ENCODE data around the gene PLIN5.
"Not testable (repeated sequence)": the region's sequence is repeated elsewhere in the genome, so short reads cannot be mapped to it uniquely, and the experiment has no call there.

The PLIN5 gene

GRCh38 chr19:4567584-4568071, 32.6 kb upstream of the PLIN5 start:
- DNase-seq, result no peak

DNA sequence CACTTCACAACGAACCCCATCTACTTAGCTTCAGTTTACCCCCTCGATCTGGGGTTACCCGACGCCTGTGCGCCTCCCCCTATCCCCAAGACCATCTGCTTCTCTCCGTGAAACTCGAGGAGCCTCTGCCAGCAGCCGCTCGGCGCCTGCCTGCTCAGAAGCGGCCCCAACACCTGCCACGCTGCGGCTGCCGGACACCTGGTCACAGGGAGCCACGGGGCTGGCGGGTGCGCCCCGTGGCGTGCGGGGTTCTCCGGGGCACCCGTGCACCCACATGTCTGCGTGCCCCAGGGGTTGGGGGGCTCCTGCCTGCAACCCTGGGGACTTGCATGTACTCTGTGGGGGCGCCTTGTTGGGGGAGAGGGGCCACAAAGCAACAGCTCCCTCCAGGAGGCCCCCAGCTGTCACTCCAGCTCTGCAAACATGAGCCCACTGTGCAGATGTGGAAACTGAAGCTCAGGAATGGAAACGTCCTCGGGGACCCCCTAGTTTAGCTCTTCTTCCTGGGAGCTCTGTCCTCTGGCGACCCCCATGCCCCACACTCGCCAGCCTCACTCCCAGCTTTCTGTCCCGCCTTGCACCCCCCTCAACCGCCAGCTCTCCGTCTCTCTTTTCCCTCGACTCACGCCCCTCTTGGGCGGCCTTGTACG, 31.5 kb upstream of the PLIN5 start:
- DNase-seq, result no peak

GRCh38 chr19:4563562-4563961, 28.5 kb upstream of the PLIN5 start:
- not testable (repeated sequence) for DNase-seq

GRCh38 chr19:4562085-4562484, 27.1 kb upstream of the PLIN5 start:
- DNase-seq, result not testable (repeated sequence)

GRCh38 chr19:4559569-4559968, 24.5 kb upstream of the PLIN5 start, which contains the start of gene SEMA6B:
TSS of gene SEMA6B (minus strand) at chr19:4559684. CDS start at chr19:4558457, 1,227 bp downstream.
- no peak for DNase-seq

DNA sequence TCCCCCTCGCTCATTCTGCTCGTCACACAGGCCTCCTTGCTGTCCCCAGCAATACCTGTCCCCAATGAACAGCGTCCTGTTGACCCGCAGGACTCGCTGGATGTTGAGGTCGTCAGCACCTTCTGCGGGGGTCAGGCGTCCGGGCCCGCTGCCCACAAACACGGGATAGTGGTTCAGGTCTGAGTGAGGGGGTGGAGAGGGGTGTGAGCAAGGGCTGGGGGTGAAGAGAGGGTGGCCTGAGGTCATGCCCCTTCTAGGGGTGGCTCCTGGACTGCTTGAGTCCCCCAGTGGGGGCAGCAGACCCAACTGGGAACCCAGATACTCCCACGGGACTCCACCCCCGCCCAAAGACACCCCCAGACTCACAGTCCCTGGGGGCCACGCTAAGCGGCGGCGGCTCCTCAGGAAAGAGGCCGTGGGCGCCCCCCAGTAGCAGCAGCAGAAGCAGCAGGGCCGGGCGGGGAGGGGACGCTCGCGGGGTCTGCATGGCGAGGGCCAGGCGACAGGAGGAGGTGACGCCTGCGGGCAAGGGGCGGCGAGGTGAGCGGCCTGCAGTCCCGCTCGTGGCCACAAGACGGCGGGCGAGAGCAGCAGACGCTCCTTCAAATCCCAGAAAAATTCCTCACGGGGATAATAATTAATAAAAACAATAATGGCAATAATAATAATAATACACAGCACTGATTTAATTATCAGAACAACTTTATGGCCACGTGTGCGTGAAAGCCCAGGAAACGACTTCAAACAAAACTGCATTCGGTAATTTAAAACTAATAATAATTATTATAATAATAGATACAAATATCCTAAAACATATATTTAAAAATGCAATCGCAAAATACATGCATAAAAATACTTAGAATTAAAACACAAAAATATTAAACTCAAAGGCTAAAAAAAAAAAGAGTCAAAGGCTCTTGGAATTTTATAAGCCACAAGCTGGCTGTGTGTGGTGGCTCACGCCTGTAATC, 23.2 kb upstream of the PLIN5 start:
- DNase-seq, result peak in 1 of 2 experiments; percentile 10

DNA sequence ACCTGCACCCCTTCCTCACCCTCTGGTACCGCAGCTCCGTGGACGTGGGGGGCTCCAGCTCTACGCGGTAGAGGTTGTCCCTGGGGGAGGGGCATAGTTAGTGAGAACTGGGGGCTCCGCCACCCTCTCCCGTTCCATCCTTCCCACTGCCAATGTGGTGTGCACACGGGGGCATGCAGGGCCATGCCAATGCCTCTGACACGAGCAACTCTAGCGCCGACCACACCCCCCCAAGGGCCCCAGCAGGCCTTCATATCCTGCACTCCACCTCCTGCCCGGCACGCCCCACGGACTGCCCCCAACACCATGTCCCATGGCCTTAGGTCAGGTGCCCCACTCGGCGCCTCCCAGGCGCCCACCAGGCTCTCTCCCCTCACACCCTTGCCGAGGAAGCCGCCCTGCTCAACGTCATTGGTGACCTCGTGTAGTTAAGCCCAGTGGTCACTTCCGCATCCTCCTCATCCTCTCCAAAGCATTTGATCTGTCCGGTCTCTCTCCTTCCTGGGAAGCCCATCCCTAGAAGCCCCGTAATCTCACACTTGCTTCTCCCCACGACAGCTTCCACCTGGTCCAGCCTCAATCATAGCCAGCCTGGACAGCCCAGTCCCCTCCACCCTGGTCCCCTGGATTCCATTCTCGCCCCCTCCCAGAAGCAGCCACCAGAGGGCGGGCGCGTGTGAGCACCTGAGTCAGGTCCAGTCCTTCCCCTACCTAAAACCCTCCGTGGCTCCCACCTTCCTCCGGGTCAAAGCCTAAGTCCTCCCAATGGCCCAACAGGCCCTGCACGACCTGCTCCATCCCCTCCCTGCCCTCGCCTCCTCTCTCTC, 22.3 kb upstream of the PLIN5 start:
- DNase-seq, result no peak

DNA sequence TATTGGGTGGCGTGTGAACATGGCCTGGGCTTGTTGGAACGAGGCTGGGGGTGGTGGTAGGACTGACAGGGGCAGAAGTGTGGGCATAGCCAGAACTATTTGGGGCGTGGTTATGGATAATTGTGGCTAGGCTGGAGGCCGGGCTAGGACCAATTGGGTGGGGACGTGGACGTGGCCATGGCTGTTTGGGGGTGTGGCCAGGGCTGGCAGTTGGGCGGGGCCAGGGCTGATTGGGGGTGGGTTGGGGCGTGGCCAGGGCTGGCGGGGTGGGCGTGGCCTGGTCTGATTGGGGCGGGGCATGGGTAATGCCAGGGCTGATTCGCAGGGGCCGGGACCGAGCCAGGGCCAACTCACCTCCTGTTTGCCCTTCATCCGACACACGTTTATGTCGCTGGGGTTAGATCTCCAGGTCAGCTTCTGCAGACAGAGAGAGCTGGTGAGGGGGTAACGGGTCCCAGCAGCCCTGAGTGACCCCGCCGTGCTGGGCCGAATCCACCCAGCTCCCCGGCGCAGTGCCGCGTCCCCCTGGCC, 21.6 kb upstream of the PLIN5 start:
- DNase-seq, result no peak

GRCh38 chr19:4555657-4556561, 20.9 kb upstream of the PLIN5 start:
- no peak for DNase-seq

DNA sequence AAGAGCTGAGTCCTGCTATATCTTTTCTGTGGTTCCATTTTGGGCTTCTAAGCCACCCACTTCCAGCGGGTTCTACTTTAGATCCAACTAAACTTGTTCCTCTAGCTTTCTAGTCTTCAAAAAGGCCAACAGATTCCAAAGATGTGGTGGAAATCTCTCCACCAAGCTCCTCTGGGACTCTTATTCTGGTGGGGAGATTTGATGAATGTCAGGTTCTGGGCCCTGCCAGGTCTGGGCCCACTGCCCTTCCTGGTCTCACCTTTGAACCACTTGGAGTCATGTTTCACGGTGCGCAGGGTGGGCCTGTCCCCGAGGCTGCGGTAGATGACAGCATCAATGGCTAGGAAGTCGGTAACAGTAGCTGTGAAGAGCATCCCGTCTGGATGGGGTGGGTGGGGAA, 19.7 kb upstream of the PLIN5 start:
- DNase-seq, result no peak

- no peak for DNase-seq
Measured at GRCh38 chr19:4553775-4554174, 18.8 kb upstream of the PLIN5 start.

GRCh38 chr19:4553092-4553695, 18.2 kb upstream of the PLIN5 start:
- DNase-seq, result no peak

GRCh38 chr19:4552525-4552819, 17.4 kb upstream of the PLIN5 start:
- DNase-seq, result no peak

DNA sequence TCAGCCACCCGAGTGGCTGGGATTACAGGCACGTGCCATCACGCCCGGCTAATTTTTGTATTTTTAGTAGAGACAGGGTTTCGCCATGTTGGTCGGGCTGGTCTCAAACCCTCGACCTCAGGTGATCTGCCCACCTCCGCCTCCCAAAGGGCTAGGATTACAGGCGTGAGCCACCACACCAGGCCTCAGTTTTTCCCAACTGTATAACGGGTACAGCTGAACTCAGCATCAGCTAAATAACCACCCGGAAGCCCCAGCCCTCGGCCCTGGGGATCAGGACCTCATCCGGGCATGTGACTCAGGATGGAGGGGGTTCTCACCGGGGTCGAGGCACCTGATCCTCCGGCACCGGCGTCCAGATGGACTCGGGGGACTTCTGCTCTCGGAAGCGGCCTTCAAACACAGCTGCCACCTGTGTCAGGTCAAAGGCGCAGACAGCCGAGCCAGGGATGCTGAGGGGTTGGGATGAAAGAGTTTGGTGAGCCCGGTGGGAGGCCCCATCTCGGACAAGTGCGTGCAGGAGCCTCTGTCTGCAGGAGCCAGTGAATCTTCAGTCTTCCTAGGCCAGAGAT, 15.5 kb upstream of the PLIN5 start:
- no peak for DNase-seq

DNA sequence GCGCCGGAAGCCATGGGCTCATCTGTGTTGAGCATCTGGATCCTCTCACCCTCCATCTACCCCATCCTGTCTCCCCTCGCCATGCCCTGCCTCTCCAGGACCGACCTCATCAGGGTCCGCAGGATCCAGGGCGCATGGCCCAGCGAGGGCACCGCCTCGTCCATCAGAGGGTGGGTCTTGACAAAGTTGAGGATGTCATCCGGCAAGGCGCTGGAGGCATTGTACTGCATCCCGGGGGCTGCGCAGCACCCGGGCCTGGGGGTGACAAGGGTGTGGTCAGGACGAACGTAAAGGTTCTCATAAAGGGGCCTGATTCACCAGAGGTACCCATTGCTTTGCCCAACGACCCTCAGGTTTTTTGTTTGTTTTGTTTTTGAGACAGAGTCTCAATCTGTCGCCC, 15.0 kb upstream of the PLIN5 start:
- DNase-seq, result no peak

- no peak for DNase-seq
Measured at GRCh38 chr19:4548238-4548584, 13.2 kb upstream of the PLIN5 start.

GRCh38 chr19:4547303-4548237, 12.5 kb upstream of the PLIN5 start:
- no peak for DNase-seq

- no peak for DNase-seq
Measured at GRCh38 chr19:4543842-4544647, 9.0 kb upstream of the PLIN5 start.
